GM13977 (cell line): Measurements from ENCODE around the gene HRH4.

Source experiments
- DNase-seq: peaks from one replicate; pipeline ENCODE4 v3.0.0; 2012; ENCODE audit warnings: low spot score
- CTCF ChIP-seq: IDR thresholded peaks from 2 replicates; pipeline ENCODE4 v1.5.1; 2012; ENCODE audit warnings: mild to moderate bottlenecking, control low read depth; ENCODE audit not compliant: insufficient read depth; ENCODE audit errors: extremely low read depth, missing control alignments
- in situ Hi-C: fragments of 300-500 bp; cut with MboI; formaldehyde crosslinking; loops from one replicate; pipeline ENCODE4 v1.12.0; 2022; ENCODE audit warnings: low sequenced_read_pairs, low pct_unique_long_range_greater_than_20kb, mixed read lengths, inconsistent platforms; ENCODE audit not compliant: unreplicated experiment

Gene HRH4

GRCh38 chr18:24514439-24514838 is 54.0 kb downstream of the HRH4 start:
- in situ Hi-C loops = no loop called here
- peak; percentile 49 for TF ChIP-seq CTCF
- peak; percentile 59 for DNase-seq

- DNase-seq = no peak
- in situ Hi-C loops = no loop called here
- no peak for TF ChIP-seq CTCF
These were observed 55.3 kb downstream of the HRH4 start for GRCh38 chr18:24515721-24516120.

GRCh38 chr18:24516261-24516660 is 55.8 kb downstream of the HRH4 start:
- in situ Hi-C loops = no loop called here
- no peak for TF ChIP-seq CTCF
- no peak for DNase-seq

- no peak for TF ChIP-seq CTCF
- in situ Hi-C loops = no loop called here
- DNase-seq = no peak
These were observed 57.1 kb downstream of the HRH4 start for GRCh38 chr18:24517554-24517953.

- in situ Hi-C loops = no loop called here
These were observed 58.2 kb downstream of the HRH4 start for GRCh38 chr18:24518596-24518995.

More at GRCh38 chr18:24518596-24518995, 58.2 kb downstream of the HRH4 start:
- DNase-seq = no peak
- TF ChIP-seq CTCF = no peak
